ENCODE results near the gene DRD4.

Gene DRD4

GRCh38 chr11:636511-637332 is at the start of gene DRD4:
Gene DRD4 (plus strand): TSS chr11:637269. CDS start chr11:637305, 36 bp downstream.
- DNase-seq (ENCODE audit: low read depth), result no peak

DNA sequence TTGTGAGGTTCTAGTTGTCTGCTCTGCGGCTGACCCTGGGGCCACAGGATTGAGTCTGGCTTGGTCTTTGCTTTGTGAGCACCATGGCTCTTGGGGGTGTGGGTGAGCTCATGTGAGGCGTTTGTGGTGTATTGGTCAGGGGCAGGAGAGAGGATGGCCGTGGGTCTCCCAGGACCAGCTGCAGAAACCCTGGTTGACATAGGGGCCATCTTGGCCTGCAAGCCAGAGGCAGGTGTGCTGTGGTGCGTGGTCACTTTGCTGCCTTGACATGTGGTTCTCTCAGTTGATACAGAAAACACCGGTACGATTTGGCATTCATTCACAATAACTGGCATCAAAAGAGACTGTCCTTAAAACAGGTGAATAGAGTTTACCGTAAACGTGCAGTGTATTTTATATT is 49.5 kb upstream of the DRD4 start:
- no peak for DNase-seq (ENCODE audit: low read depth)

DNA sequence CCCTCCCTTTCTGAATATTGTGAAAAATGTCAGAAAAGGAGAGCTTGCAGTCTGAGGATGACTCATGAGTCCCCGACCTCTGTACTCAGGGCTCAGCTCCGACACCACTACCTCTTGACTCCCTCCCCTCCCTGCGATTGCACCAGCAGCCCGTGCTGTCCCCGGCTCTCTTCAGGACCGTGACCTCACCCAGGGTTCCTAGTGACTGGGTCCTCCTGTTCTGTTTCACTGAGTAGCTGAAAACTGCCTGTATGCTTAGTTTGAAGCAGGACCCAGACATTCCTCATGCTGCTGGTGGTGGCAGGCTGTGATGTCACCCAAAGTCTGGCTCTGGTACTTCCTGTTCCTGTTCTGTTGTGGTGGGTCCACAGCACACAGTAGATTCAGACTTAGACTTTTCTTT is 49.1 kb upstream of the DRD4 start:
- peak; percentile 54 for DNase-seq (ENCODE audit: low read depth)

DNA sequence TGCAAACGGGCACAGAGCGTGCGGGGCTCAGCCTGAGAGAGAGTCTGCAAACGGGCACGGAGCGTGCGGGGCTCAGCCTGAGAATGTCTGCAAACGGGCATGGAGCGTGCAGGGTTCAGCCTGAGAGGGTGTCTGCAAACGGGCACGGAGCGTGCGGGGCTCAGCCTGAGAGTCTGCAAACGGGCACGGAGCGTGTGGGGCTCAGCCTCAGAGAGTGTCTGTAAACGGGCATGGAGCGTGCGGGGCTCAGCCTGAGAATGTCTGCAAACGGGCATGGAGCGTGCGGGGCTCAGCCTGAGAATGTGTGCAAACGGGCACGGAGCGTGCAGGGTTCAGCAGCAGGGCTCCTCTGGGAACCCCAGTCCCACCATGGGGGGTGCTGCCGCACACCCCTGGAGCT is 47.3 kb upstream of the DRD4 start:
- no peak for DNase-seq (ENCODE audit: low read depth)

DNA sequence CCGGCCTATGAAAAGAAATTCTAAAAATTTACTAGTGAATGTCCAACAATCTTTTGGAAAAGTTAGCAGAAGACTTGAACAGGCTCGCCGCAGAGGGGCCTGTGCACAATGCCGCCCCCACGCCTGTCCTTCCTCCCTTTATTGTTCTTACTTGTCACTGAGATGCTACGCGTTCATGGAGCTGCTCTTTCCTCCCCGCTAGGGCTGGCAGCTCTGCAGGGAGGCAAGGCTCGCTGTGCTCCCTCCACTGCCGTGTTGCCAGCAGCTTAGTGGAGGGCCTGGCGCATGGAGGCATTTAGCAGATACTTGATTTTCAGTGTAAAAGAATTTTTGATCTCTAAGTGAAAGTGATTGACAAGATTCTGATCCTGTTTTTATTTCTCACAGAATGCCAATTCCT is 46.1 kb upstream of the DRD4 start:
- DNase-seq (ENCODE audit: low read depth), result no peak

GRCh38 chr11:592501-592900 is 44.6 kb upstream of the DRD4 start:
- no peak for DNase-seq (ENCODE audit: low read depth)

- no peak for DNase-seq (ENCODE audit: low read depth)
Observed at GRCh38 chr11:592918-593317, 44.2 kb upstream of the DRD4 start.

- DNase-seq (ENCODE audit: low read depth), result no peak
Observed at GRCh38 chr11:593347-593746, 43.7 kb upstream of the DRD4 start.

- no peak for DNase-seq (ENCODE audit: low read depth)
Observed at GRCh38 chr11:595400-595799, 41.7 kb upstream of the DRD4 start.

DNA sequence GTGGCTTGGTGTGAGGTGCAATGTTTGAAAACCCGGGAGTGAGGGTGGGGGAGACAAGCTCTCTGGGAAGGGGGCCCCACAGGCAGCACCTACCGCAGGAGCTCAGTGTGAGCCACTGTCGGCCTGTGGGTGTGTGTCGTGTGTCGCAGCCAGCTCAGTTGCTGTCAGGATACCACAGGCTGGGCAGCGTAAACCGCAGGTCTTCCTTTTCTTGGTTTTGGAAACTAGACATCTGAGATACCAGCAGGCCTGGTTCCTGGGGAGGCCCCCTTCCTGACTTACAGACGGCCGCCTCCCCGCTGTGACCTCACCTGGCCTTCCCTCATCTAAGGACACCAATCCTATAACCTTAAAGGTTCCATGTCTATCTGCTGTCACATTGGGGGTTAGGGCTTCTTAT is 40.7 kb upstream of the DRD4 start:
- no peak for DNase-seq (ENCODE audit: low read depth)

GRCh38 chr11:597166-597725 is 39.8 kb upstream of the DRD4 start:
- DNase-seq (ENCODE audit: low read depth), result no peak

- DNase-seq (ENCODE audit: low read depth), result no peak
Observed at GRCh38 chr11:598005-598680, 38.9 kb upstream of the DRD4 start.

GRCh38 chr11:601573-602245 is 35.4 kb upstream of the DRD4 start:
- DNase-seq (ENCODE audit: low read depth), result no peak

DNA sequence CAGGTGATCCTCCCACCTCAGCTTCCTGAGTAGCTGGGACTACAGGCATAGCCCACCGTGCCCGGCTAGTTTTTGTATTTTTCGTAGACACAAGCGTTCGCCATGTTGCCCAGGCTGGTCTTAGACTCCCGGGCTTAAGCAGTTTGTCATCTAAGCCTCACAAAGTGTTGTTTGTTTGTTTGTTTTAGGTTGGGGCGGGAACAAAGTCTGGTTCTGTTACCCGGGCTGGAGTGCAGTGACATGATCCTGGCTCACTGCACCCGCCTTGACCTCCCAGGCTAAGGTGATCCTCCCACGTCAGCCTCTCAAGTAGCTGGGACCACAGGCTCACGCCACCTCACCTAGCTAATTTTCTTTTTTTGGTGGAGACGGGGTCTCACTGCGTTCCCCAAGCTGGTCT is 33.9 kb upstream of the DRD4 start:
- no peak for DNase-seq (ENCODE audit: low read depth)

DNA sequence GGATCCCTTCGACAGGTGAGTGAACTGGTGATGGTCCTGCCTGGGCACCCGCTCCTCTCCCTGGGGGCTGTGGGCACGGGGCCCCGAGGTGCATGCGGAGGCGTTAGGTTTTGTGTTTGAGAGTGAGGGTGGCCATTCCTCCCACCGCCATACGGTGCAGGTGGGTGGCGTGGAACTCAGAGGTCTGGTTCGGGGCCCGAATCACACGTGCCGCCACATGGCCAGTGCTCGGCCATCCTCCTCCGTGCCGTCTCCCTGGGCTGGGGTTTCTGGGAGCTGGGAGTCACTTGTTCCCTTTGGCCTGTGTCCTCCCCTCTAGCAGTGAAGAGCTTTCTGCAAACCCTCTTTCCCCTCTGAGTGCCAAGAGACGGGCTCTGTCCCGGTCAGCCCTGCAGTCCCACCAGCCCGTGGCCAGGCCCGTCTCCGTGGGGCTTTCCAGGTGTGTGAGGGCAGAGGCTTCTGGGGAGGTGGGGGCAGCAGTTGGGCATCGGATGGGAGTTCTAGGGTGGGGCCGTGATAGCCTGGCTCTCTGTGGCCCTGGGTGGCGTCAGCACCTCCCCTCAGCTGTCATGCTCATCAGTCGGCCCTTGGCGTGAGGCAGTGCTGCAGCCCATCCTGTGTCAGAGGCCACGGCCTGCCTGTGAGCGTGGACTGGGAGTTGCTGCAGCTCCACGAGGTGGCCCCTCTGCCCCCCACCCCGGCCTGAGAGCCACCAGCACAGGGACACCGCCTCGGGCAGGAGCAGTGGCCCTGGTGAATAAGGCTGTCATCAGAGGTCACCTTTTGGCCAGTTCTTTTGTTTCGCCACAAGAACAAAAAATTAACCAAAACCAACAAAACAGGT is 31.6 kb upstream of the DRD4 start:
- DNase-seq (ENCODE audit: low read depth), result no peak

GRCh38 chr11:606245-606644 is 30.8 kb upstream of the DRD4 start:
- DNase-seq (ENCODE audit: low read depth), result no peak

DNA sequence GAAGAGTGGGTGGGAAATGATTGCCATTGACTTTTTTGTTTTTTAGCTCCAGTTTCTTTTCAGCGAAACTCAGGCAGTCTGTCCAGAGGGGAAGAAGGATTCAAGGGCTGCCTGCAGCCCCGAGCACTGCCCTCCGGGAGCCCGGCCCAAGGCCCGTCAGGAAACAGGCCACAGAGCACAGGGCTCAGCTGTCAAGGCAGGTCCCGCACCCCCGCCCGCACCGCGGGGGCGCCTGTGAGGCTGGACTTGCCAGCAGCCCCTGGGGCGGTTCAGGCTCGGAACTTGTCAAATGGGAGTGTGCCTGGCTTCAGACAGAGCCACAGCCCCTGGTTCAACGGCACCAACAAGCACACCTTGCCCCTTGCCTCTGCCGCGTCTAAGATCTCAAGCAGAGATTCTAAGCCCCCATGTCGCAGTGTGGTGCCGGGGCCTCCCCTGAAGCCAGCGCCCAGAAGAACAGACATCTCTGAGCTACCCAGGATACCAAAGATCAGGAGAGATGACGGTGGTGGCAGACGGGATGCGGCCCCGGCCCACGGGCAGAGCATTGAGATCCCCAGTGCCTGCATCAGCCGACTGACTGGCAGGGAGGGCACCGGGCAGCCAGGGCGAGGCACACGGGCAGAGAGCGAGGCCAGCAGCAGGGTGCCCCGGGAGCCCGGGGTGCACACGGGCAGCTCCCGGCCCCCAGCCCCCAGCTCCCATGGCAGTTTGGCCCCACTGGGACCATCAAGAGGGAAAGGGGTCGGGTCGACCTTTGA is 29.9 kb upstream of the DRD4 start:
- no peak for DNase-seq (ENCODE audit: low read depth)

- DNase-seq (ENCODE audit: low read depth), result no peak
Observed at GRCh38 chr11:607971-608659, 29.0 kb upstream of the DRD4 start.

DNA sequence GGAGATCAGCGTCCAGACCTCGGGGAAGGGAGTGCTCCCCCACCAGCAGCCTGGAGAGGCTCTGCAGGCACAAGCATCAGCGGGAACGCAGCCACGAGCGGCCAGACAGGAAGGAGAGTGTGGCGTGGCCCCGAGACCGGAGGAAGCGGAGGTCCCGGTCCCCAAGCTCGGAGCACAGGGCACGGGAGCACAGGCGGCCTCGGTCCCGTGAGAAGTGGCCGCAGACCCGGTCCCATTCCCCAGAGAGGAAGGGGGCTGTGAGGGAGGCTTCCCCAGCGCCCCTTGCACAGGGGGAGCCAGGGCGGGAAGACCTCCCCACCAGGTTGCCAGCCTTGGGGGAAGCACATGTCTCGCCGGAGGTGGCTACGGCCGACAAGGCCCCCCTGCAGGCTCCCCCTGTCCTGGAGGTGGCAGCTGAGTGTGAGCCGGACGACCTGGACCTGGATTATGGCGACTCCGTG is 28.2 kb upstream of the DRD4 start:
- no peak for DNase-seq (ENCODE audit: low read depth)

DNA sequence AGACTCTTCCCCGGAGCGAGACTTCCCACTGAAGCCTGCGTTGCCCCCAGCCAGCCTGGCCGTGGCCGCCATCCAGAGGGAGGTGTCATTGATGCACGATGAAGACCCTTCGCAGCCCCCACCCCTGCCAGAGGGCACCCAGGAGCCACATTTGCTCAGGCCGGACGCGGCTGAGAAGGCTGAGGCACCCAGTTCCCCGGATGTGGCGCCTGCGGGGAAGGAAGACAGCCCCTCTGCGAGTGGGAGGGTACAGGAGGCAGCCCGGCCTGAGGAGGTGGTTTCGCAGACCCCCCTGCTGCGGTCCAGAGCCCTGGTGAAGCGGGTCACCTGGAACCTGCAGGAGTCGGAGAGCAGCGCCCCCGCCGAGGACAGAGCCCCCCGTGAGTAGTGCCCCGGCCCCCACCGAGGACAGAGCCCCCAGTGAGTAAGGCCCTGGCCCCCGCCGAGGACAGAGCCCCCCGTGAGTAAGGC is 27.7 kb upstream of the DRD4 start:
- DNase-seq (ENCODE audit: low read depth), result no peak
